LNCaP clone FGC (cell line): ENCODE results near the gene ATP6V1E1.

Experiments
- DNase-seq: peaks from one replicate; pipeline ENCODE4 v3.0.0-alpha.2; 2011; ENCODE audit warnings: low read depth
- H3K4me3 ChIP-seq: 2 replicates; pipeline ENCODE4 v1.5.1; 2011; ENCODE audit warnings: mild to moderate bottlenecking, low read depth, low read length, control low read depth
- TF ChIP-seq, protein P1 (sequence below): IDR thresholded peaks from 2 replicates; pipeline ENCODE4 v1.5.1; 2012; ENCODE audit warnings: mild to moderate bottlenecking; ENCODE audit not compliant: control insufficient read depth, insufficient read depth; ENCODE audit errors: extremely low read depth

The ATP6V1E1 gene

DNA sequence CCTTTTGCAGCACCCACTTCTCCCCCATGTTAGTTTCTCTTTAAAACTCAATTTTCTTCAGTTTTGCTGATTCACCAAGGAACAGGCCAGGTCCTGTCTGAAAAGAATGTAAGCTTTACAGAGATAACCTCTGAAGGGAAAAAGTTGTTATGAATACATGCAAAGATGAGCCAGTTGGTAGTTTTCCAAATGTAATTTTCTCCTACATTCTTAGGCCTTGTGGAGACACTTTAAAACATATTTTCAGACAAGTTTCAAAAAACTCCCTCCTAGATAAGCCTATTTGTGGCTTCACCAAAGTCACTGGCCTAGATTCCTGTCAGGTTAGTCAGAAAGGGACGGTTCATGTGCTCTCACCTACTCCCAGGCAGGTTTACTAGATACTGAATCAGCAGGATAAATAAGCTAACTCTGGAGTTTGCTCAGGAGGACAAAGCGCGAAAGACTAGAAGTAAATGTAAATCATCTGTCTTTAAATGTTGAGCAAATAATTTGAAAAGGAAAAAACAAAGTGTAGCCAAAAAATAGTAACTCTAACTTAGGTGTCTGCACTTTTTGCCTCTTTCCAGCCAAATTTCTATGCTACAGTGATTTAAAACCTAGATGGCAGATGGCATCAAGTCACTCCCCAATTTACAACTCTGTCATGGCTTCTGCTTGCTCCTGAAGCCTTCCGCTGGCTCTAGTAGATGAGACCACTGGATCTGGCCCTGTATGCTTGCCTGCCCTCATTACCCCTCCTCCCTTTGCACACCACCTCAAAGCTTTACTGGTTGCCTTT lies 4.9 kb upstream of the ATP6V1E1 start:
- H3K4me3 ChIP-seq, result no peak overlapping the region
- TF ChIP-seq, protein P1, sequence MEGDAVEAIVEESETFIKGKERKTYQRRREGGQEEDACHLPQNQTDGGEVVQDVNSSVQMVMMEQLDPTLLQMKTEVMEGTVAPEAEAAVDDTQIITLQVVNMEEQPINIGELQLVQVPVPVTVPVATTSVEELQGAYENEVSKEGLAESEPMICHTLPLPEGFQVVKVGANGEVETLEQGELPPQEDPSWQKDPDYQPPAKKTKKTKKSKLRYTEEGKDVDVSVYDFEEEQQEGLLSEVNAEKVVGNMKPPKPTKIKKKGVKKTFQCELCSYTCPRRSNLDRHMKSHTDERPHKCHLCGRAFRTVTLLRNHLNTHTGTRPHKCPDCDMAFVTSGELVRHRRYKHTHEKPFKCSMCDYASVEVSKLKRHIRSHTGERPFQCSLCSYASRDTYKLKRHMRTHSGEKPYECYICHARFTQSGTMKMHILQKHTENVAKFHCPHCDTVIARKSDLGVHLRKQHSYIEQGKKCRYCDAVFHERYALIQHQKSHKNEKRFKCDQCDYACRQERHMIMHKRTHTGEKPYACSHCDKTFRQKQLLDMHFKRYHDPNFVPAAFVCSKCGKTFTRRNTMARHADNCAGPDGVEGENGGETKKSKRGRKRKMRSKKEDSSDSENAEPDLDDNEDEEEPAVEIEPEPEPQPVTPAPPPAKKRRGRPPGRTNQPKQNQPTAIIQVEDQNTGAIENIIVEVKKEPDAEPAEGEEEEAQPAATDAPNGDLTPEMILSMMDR, result no peak
- DNase-seq, result no peak

DNA sequence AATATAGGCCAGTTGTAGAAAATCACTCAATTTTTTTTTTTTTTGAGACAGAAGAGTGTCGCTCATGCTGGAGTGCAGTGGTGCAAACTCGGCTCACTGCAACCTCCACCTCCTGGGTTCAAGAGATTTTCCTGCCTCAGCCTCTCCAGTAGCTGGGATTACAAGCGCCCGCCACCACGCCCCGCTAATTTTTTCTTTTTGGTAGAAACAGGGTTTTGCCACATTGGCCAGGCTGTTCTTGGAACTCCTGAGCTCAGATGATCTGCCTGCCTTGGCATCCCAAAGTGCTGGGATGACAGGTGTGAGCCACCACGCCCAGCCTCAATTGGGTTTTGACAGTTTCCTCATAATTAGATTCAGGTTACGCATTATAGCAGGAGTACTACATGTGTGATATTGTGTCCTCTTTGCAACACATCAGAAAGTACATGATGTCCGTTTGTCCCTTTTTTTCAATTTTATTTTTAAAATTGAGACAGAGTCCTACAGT lies 2.6 kb upstream of the ATP6V1E1 start:
- H3K4me3 ChIP-seq, result no peak overlapping the region
- TF ChIP-seq, protein P1, result no peak
- no peak for DNase-seq

DNA sequence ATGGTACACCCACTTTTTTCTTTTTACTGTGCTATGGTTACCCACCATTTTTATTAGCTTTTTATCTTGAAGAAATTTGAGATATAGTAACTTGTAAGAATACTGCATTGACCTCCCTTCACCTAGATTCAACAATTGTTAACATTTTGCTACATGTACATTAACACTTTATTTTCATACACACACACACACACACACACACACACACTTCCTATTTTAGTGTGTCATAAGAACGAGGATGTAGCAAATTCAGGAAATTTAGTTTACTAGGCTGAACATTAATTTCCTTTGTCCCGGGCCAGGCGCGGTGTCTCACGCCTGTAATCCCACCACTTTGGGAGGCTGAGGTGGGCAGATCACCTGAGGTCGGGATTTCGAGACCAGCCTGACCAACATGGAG lies 1.1 kb upstream of the ATP6V1E1 start:
- TF ChIP-seq, protein P1, result no peak
- DNase-seq, result no peak

DNA sequence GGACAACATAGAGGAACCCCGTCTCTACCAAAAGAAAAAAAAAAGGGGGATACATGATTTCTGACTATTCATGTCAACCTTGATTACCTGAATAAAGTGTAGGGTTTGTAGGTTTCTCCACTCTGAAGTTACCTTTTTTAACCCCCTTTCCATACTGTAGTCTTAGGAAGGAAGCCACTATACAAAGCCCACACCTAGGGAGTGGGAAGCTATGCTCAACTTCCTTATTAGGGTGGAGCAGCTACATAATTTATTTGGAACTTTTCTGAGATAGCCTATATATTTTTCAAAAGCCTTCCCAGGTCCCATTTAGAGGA lies 582 bp upstream of the ATP6V1E1 start:
- TF ChIP-seq, protein P1, result no peak
- H3K4me3 ChIP-seq, result peak overlapping the region; percentile 89
- no peak for DNase-seq

More for the DNA sequence above, 1.1 kb upstream of the ATP6V1E1 start:
- H3K4me3 ChIP-seq, result peak overlapping the region; percentile 89

DNA sequence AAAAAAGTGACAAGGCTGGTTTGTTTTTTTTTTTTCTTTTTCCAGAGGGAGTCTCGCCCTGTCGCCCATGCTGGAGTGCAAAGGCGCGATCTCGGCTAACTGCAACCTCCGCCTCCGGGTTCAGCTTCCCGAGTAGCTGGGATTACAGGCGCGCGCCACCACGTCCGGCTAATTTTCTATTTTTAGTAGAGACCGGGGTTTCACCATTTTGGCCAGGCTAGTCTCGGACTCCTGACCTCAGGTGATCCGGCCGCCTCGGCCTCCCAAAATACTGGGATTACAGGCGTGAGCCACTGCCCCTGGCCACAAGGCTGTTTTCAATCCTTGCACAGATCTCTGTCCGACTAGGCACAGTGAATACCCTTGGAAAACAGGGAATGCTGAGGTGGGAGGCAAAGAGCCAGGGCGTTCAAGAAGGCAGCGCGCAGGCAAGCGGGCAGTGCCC lies 566 bp downstream of the ATP6V1E1 start:
- TF ChIP-seq, protein P1, result no peak
- DNase-seq, result no peak
- peak overlapping the region; percentile 89 for H3K4me3 ChIP-seq

DNA sequence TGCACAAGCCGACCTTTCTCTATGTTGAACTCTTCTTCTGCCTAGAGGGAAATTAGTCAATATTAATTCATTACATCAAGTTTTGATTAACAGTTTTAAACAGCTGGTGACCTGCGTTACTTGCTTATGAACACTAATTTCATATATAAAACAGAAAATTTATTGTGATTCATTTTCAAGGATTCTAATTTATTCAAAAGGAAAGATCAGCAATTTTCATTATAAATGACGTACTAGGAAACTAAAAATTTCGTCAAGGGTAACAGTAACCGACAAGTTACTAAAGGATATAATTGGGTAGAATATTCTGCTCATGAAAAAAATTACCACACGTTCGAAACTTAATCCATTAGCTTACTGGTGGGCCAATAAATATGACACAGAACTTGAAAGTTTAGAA lies 15.3 kb downstream of the ATP6V1E1 start:
- TF ChIP-seq, protein P1, result no peak
- no peak for DNase-seq

DNA sequence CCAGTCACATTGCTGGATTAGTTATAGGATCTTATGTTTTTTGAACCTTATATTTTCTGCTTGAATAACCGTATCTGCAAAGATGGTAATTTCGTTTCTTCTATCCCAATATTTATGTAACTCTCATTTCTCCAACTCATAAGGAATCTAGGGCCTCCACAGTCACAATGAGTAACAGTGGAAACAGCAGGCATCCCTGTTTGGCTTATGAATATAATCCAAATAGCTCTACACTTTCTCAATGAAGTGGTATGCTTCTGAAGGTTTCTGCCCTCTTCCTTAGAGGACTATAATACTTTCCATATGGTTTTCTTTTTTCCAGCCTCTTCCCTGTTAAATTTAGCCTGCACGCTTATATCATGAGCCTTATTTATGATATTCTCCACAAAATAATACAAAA lies 16.5 kb downstream of the ATP6V1E1 start:
- no peak for DNase-seq
- TF ChIP-seq, protein P1, result no peak
- H3K4me3 ChIP-seq, result no peak overlapping the region

More for the DNA sequence above, 15.3 kb downstream of the ATP6V1E1 start:
- H3K4me3 ChIP-seq, result no peak overlapping the region
